ENCODE measurements around the gene OPN5. TPM values are rescaled to one million over a fixed set of nuclear protein-coding genes. Genes with fewer than 3 reads are reported as not detected.
A peak's percentile ranks its signal among the peaks of the same experiment; 100 is the strongest.

Gene OPN5
- total RNA-seq, 2 donors from 2014 or later: not detected

DNA sequence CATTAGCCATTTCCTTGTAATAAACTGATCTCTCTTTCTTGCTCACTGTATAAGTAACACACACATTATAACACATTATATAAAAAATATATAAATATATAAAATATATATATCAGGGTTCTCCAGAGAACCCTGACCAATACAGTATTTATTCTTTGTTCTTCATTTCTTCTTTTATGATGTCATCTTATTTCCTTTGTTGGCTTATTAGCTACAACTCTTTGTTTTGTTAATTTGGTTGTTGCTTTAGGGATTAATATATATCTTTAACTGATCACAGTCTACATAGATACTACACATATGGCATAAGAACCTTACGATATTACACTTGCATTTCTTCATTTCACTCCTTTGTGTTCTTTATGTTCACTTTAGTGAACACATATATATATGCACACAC, 14.7 kb upstream of the OPN5 start:
- Mint-ChIP-seq H3K27ac (no peak overlapping the region), H3K27me3 (peaks cover 11 to 41% of the 10 kb centered on the region in 2 donors), H3K4me3 (no peak overlapping the region), H3K9me3 (no peaks in the 10 kb centered on the region), H3K4me1 (ENCODE audit: low read depth in 2 of 2) (no peaks in the 10 kb centered on the region), H3K36me3 (peaks cover 5% of the 10 kb centered on the region)
- ATAC-seq (no peak), DNase-seq (ENCODE audit: low spot score) (no peak)

DNA sequence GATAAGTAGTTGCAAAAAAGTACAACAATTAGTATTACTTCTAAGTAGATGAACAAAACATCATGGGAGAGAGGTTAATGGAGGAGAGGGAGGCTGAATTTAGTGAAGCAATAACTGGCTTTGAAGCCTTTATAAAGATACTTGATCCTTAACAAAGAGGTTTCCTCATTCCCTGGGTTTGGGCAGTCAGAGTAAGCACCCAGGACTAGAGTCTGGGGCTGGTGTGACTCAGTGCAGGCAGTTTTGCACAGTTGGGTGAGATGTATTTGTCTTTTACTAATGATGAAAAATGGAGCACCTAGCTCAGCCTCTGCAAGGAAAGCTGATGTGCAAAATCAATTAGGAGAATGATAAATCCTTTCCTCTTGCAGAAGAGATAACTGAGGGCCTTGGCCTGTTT, 11.8 kb upstream of the OPN5 start:
- Mint-ChIP-seq H3K36me3 (peaks cover 5% of the 10 kb centered on the region), H3K9me3 (no peaks in the 10 kb centered on the region), H3K4me1 (ENCODE audit: low read depth in 2 of 2) (no peaks in the 10 kb centered on the region), H3K4me3 (no peak overlapping the region), H3K27me3 (peaks cover 11 to 47% of the 10 kb centered on the region in 2 donors), H3K27ac (no peak overlapping the region)
- ATAC-seq (no peak), DNase-seq (ENCODE audit: low spot score) (no peak)

DNA sequence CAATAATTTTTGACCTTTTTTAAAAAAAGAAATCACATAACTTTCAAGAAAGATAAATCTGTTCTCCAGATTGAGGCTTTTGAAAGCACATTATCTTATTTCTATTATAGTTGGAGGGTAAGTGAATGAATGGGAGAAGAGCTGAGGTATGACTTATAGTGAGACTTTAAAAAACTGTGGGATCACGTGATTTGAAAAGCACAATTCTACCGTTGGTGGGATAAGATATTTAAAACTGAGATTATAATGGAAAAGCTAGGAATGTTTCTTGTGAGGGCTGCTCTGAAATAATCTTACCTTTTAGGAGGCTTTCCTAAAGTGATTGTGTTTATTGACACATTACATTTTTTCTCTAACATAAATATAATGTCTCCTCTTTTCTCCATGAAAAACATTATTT, 9.5 kb upstream of the OPN5 start:
- Mint-ChIP-seq H3K36me3 (peaks cover 5% of the 10 kb centered on the region), H3K27ac (no peak overlapping the region), H3K4me1 (ENCODE audit: low read depth in 2 of 2) (no peaks in the 10 kb centered on the region), H3K27me3 (peaks cover 11 to 53% of the 10 kb centered on the region in 2 donors), H3K9me3 (no peaks in the 10 kb centered on the region), H3K4me3 (no peak overlapping the region)
- ATAC-seq (no peak), DNase-seq (ENCODE audit: low spot score) (no peak)

GRCh38 chr6:47773005-47773404, 8.8 kb upstream of the OPN5 start:
- Mint-ChIP-seq H3K9me3 (no peaks in the 10 kb centered on the region), H3K4me1 (ENCODE audit: low read depth in 2 of 2) (no peaks in the 10 kb centered on the region), H3K36me3 (peaks cover 1% of the 10 kb centered on the region), H3K4me3 (no peak overlapping the region), H3K27me3 (peaks cover 8 to 46% of the 10 kb centered on the region in 2 donors), H3K27ac (no peak overlapping the region)
- ATAC-seq (no peak), DNase-seq (ENCODE audit: low spot score) (no peak)

DNA sequence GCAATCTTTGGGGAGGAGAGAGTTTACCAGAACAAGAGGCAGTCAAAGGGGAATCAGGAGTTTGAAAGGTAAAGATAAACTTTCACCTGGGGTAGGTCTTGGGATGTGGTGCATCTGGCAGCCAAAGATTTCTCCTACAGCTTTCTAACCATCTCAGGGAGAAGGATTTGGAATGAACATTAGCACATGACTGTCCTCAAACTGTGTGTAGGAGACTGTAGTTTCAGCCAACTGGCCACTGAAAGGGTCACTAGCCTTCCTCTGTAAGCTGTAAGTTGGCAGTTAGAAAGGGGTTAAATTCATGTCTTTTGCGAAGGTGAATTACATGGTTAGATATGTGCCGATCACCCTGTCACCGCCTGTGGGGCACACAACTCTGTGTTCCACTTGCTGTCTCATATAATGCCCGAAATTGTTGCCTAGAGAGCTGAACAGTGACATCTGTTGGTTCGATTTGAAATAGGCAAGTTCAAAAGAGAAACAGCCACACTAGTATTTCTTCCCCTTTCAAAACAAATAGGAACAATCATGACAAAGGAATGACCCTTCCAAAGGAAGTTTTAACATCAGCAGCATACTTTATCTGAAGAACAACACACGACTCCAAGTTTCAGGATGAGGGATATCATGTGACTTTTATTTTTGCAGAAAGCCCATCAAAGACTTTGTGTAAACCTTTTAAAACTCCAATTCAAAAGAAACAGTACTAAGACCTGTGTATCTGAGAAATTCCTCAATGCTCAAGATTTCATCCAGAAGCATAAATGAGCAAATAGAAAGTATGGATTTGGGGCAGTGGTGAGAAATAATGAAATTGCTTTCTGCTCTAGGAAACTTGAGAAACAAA, 1.1 kb upstream of the OPN5 start:
- no peaks in the 10 kb centered on the region for H3K4me1 Mint-ChIP-seq (ENCODE audit: low read depth in 2 of 2)
- DNase-seq (ENCODE audit: low spot score): no peak
- no peak overlapping the region for H3K4me3 Mint-ChIP-seq
- no peaks in the 10 kb centered on the region for H3K36me3 Mint-ChIP-seq
- peaks cover 2 to 20% of the 10 kb centered on the region in 2 donors for H3K27me3 Mint-ChIP-seq
- no peaks in the 10 kb centered on the region for H3K9me3 Mint-ChIP-seq
- ATAC-seq: peak; percentile 62 to 63
- no peak overlapping the region for H3K27ac Mint-ChIP-seq

GRCh38 chr6:47785182-47785581, 3.4 kb downstream of the OPN5 start:
- Mint-ChIP-seq H3K4me1 (ENCODE audit: low read depth in 2 of 2) (no peaks in the 10 kb centered on the region), H3K36me3 (no peaks in the 10 kb centered on the region), H3K27ac (no peak overlapping the region), H3K4me3 (no peak overlapping the region), H3K9me3 (no peaks in the 10 kb centered on the region), H3K27me3 (peaks cover 17 to 41% of the 10 kb centered on the region in 2 donors)
- DNase-seq (ENCODE audit: low spot score): no peak
- ATAC-seq: no peak

DNA sequence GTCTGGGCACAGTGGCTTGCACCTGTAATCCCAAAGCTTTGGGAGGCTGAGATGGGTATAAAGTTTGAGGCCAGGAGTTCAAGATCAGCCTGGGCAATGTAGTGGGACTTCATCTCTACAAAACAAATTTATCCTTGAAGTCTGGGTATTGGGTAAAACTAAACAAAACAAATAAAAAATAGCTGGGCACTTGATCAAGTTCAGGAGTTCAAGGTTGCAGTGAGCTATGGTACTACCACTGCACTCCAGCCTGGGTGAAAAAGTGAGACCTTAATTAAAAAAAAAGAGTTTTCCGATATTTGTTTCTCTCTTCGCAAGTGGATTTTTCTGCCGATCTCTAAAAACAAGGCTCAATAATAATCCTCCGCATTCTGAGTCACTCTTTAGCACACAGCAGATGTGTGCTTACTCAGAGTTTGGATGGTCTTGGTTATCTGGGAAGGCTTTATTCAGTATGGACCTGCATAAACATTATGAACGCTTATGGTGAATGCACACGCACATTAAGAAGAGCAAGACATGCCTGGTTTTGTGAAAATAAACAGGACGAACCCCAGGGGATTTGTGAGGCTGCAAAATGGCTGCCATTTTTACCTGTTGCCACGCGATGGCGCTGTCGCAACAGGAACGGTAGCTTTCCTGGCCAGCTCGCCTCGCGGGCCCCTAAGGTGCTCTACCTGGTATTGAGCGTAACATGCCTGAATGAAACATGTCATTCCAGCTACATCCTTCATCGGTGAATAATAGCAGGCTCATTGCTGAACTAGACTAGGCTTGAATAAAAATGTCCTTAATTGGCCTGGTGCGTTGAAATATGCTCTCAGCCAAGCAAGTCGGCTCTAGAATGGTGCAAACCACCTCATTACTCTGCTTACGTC, 6.0 kb downstream of the OPN5 start:
- Mint-ChIP-seq H3K27me3 (peaks cover 24 to 54% of the 10 kb centered on the region in 2 donors), H3K4me3 (no peak overlapping the region), H3K27ac (no peak overlapping the region), H3K9me3 (no peaks in the 10 kb centered on the region), H3K36me3 (no peaks in the 10 kb centered on the region), H3K4me1 (ENCODE audit: low read depth in 2 of 2) (no peaks in the 10 kb centered on the region)
- DNase-seq (ENCODE audit: low spot score) (peak; percentile 63), ATAC-seq (no peak)

GRCh38 chr6:47788498-47788884, 6.7 kb downstream of the OPN5 start:
- no peak for DNase-seq (ENCODE audit: low spot score)
- H3K36me3 Mint-ChIP-seq: no peaks in the 10 kb centered on the region
- H3K9me3 Mint-ChIP-seq: no peaks in the 10 kb centered on the region
- H3K4me3 Mint-ChIP-seq: no peak overlapping the region
- peaks cover 23 to 48% of the 10 kb centered on the region in 2 donors for H3K27me3 Mint-ChIP-seq
- no peak for ATAC-seq
- H3K27ac Mint-ChIP-seq: no peak overlapping the region
- H3K4me1 Mint-ChIP-seq (ENCODE audit: low read depth in 2 of 2): no peaks in the 10 kb centered on the region

DNA sequence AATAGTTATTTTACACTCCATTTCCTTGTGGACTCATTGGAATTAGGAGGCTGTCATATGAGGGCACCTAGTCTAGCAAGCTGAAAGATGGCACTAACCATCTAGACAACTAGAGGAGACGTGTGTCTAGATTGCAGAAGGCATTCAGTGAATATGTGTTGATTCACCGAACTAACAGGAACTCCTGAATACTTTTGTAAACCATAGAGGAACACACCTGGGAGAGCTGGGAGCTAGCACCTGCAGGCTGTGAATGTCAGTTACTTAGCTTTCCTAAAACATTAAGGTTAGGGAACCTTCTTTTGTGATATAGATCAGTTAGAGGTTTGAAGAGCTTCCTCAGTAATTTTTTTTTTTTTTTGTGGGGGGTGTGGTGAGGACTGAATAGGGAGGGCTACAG, 7.7 kb downstream of the OPN5 start:
- DNase-seq (ENCODE audit: low spot score): no peak
- peaks cover 25 to 42% of the 10 kb centered on the region in 2 donors for H3K27me3 Mint-ChIP-seq
- no peak for ATAC-seq
- H3K36me3 Mint-ChIP-seq: no peaks in the 10 kb centered on the region
- no peaks in the 10 kb centered on the region for H3K9me3 Mint-ChIP-seq
- no peak overlapping the region for H3K27ac Mint-ChIP-seq
- no peaks in the 10 kb centered on the region for H3K4me1 Mint-ChIP-seq (ENCODE audit: low read depth in 2 of 2)
- no peak overlapping the region for H3K4me3 Mint-ChIP-seq

DNA sequence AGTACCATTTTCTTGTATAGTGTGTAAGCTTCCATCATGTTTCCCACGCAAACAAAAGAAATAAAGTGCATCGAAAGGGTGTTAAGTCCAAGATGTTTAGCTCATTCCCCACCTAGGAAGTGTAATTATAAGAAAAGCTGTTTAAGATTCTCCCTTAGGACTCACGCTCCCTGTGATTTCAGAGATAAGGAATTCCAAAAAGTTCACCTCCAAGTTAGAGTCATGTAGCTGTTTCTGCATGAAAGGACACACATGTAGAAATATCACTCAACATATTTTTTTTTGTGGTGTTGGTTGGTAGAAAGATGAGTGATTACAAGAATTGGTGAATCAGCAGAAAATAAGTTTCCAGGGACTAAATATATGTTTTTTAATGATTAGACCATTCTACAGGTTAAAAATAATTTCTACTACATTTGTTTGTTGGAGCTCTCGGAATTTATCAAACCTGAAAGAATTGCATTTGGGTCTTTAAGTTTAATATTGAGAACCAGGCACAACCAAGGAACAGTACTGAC, 10.4 kb downstream of the OPN5 start:
- H3K27ac Mint-ChIP-seq: no peak overlapping the region
- no peak overlapping the region for H3K4me3 Mint-ChIP-seq
- ATAC-seq (no peak), DNase-seq (ENCODE audit: low spot score) (no peak)
- H3K9me3 Mint-ChIP-seq: no peaks in the 10 kb centered on the region
- peaks cover 21 to 45% of the 10 kb centered on the region in 2 donors for H3K27me3 Mint-ChIP-seq
- no peaks in the 10 kb centered on the region for H3K4me1 Mint-ChIP-seq (ENCODE audit: low read depth in 2 of 2)
- H3K36me3 Mint-ChIP-seq: no peaks in the 10 kb centered on the region

DNA sequence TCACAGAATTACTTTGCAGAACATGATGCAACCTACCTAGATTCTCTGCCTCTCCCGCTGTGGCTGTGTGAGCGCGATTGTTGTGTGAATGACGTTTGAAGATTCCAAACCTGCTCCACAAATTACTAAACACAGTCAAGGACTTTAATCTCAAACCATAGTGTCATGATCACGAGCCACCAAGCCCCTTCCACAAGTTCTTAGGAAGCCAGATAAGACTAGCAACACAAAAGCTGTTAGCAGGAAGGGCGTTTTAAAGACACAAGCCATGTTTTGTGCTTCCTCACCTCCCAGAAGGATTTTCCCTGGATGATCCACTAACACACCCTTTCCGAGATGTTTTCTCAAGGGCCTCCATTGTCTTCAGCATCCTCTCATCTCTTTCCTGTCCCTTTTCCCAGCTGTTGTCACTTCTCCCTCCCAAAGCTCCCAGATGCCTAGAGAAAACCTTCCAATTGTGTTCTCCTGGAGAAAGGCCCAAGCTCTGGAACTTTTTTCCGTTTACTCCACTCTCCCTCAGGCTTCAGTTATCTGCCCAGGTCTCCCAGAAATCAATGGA, 12.8 kb downstream of the OPN5 start:
- no peaks in the 10 kb centered on the region for H3K4me1 Mint-ChIP-seq (ENCODE audit: low read depth in 2 of 2)
- H3K4me3 Mint-ChIP-seq: no peak overlapping the region
- no peak for DNase-seq (ENCODE audit: low spot score)
- no peak overlapping the region for H3K27ac Mint-ChIP-seq
- ATAC-seq: no peak
- H3K9me3 Mint-ChIP-seq: no peaks in the 10 kb centered on the region
- H3K36me3 Mint-ChIP-seq: no peaks in the 10 kb centered on the region
- peaks cover 14 to 35% of the 10 kb centered on the region in 2 donors for H3K27me3 Mint-ChIP-seq

- no peak for DNase-seq (ENCODE audit: low spot score)
- Mint-ChIP-seq H3K4me1 (ENCODE audit: low read depth in 2 of 2) (no peaks in the 10 kb centered on the region), H3K4me3 (no peak overlapping the region), H3K27me3 (peaks cover 12 to 19% of the 10 kb centered on the region in 2 donors), H3K9me3 (no peaks in the 10 kb centered on the region), H3K36me3 (no peaks in the 10 kb centered on the region), H3K27ac (no peak overlapping the region)
- ATAC-seq: no peak
These were observed 20.2 kb downstream of the OPN5 start for GRCh38 chr6:47801984-47802383.

DNA sequence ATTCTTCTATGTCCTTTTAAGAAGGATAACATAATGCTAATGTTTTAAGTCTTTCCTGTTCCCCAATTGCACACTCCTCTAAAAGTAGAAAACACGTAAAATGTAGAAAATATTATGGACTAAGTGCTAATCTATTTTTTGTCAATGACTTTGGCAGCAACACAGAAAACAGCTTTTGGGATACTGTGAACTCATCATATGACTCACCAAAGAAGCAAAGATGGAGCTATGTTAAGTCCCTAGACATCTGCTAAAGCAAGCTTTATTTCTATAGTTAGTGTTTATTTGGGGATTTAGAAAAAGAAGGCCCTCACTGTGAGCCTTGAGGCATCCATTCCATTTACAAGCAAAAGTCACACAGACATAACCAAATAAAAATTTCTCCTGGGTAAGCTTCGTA, 23.0 kb downstream of the OPN5 start:
- Mint-ChIP-seq H3K4me3 (no peak overlapping the region), H3K36me3 (no peaks in the 10 kb centered on the region), H3K4me1 (ENCODE audit: low read depth in 2 of 2) (no peaks in the 10 kb centered on the region), H3K27ac (no peak overlapping the region), H3K27me3 (peaks cover 11 to 20% of the 10 kb centered on the region in 2 donors), H3K9me3 (peaks cover 2% of the 10 kb centered on the region)
- DNase-seq (ENCODE audit: low spot score): no peak
- ATAC-seq: no peak

- no peaks in the 10 kb centered on the region for H3K36me3 Mint-ChIP-seq
- H3K27me3 Mint-ChIP-seq: peaks cover 2 to 37% of the 10 kb centered on the region in 2 donors
- no peak overlapping the region for H3K27ac Mint-ChIP-seq
- DNase-seq (ENCODE audit: low spot score): no peak
- ATAC-seq: no peak
- no peak overlapping the region for H3K4me3 Mint-ChIP-seq
- H3K9me3 Mint-ChIP-seq: peaks cover 5% of the 10 kb centered on the region
- no peaks in the 10 kb centered on the region for H3K4me1 Mint-ChIP-seq (ENCODE audit: low read depth in 2 of 2)
These were observed 28.0 kb downstream of the OPN5 start for GRCh38 chr6:47809873-47810272.
